DMS 273 treated with DMSO at 0.1 percent for 48 hours (cell line): ENCODE results near the gene RHOD.

Source experiments
- DNase-seq: peaks from one replicate; lab custom pipeline; 2025; lab: John Stamatoyannopoulos, UW

Gene RHOD

GRCh38 chr11:67062526-67063373 is 6.1 kb downstream of the RHOD start:
- DNase-seq, result no peak

GRCh38 chr11:67066333-67066709 is 9.7 kb downstream of the RHOD start:
- DNase-seq, result no peak

- DNase-seq, result no peak
These were observed 15.0 kb downstream of the RHOD start for GRCh38 chr11:67071420-67072284.

GRCh38 chr11:67072295-67072694 is 15.6 kb downstream of the RHOD start:
- no peak for DNase-seq

- no peak for DNase-seq
These were observed 17.3 kb downstream of the RHOD start for GRCh38 chr11:67073908-67074307.

GRCh38 chr11:67076202-67076601 is 19.6 kb downstream of the RHOD start:
- DNase-seq, result no peak

- no peak for DNase-seq
These were observed 22.5 kb downstream of the RHOD start for GRCh38 chr11:67079065-67079705.

- DNase-seq, result no peak
These were observed 25.6 kb downstream of the RHOD start for GRCh38 chr11:67082071-67082791.

GRCh38 chr11:67083786-67084366 is 27.2 kb downstream of the RHOD start:
- no peak for DNase-seq

- DNase-seq, result no peak
These were observed 29.0 kb downstream of the RHOD start for GRCh38 chr11:67085617-67086016.

GRCh38 chr11:67090717-67091116 is 34.1 kb downstream of the RHOD start:
- no peak for DNase-seq

- DNase-seq, result no peak
These were observed 38.5 kb downstream of the RHOD start for GRCh38 chr11:67095214-67095507.

GRCh38 chr11:67098799-67099429 is 42.3 kb downstream of the RHOD start:
- DNase-seq, result no peak

GRCh38 chr11:67099831-67100324 is 43.2 kb downstream of the RHOD start:
- DNase-seq, result no peak

GRCh38 chr11:67102664-67103063 is 46.0 kb downstream of the RHOD start:
- DNase-seq, result no peak

- DNase-seq, result no peak
These were observed 49.3 kb downstream of the RHOD start for GRCh38 chr11:67105964-67106363.

GRCh38 chr11:67111261-67111660 is 54.6 kb downstream of the RHOD start:
- DNase-seq, result peak; percentile 54

GRCh38 chr11:67113231-67113721 is 56.6 kb downstream of the RHOD start:
- no peak for DNase-seq

- no peak for DNase-seq
These were observed 57.7 kb downstream of the RHOD start for GRCh38 chr11:67114275-67114896.

GRCh38 chr11:67116758-67117105 is 60.1 kb downstream of the RHOD start:
- DNase-seq, result peak; percentile 9

GRCh38 chr11:67117176-67117575 is 60.5 kb downstream of the RHOD start:
- DNase-seq, result no peak
